Neuron (in vitro differentiated cells): ENCODE measurements around the gene PRTFDC1.
"Not testable (repeated sequence)": the region's sequence is repeated elsewhere in the genome, so short reads cannot be mapped to it uniquely, and the experiment has no call there.

ENCODE experiments used
- H2AFZ ChIP-seq: one replicate; pipeline ENCODE4 v1.6.1; 2013; ENCODE audit warnings: low read depth, mild to moderate bottlenecking, inconsistent platforms, low read length, moderate library complexity
- H3K27me3 ChIP-seq: one replicate; pipeline ENCODE4 v1.6.1; 2013; ENCODE audit warnings: low read length; ENCODE audit not compliant: insufficient read depth
- H3K36me3 ChIP-seq: one replicate; pipeline ENCODE4 v1.6.1; 2013; ENCODE audit warnings: low read length; ENCODE audit not compliant: insufficient read depth
- H3K4me1 ChIP-seq: one replicate; pipeline ENCODE4 v1.6.1; 2013; ENCODE audit warnings: low read length; ENCODE audit not compliant: insufficient read depth
- H3K4me3 ChIP-seq: 2 replicates; pipeline ENCODE4 v1.5.1; 2013; ENCODE audit warnings: mild to moderate bottlenecking, low read length, moderate library complexity
- H3K9me3 ChIP-seq: one replicate; pipeline ENCODE4 v1.6.1; 2013; ENCODE audit warnings: low read length

PRTFDC1 gene

GRCh38 chr10:24938076-24938475, 14.3 kb downstream of the PRTFDC1 start:
- Histone ChIP-seq H3K9me3 (no peaks in the 10 kb centered on the region), H3K4me1 (peaks cover under 1% of the 10 kb centered on the region), H2AFZ (no peak overlapping the region), H3K36me3 (peaks cover 21% of the 10 kb centered on the region), H3K4me3 (no peak overlapping the region), H3K27me3 (no peaks in the 10 kb centered on the region)

DNA sequence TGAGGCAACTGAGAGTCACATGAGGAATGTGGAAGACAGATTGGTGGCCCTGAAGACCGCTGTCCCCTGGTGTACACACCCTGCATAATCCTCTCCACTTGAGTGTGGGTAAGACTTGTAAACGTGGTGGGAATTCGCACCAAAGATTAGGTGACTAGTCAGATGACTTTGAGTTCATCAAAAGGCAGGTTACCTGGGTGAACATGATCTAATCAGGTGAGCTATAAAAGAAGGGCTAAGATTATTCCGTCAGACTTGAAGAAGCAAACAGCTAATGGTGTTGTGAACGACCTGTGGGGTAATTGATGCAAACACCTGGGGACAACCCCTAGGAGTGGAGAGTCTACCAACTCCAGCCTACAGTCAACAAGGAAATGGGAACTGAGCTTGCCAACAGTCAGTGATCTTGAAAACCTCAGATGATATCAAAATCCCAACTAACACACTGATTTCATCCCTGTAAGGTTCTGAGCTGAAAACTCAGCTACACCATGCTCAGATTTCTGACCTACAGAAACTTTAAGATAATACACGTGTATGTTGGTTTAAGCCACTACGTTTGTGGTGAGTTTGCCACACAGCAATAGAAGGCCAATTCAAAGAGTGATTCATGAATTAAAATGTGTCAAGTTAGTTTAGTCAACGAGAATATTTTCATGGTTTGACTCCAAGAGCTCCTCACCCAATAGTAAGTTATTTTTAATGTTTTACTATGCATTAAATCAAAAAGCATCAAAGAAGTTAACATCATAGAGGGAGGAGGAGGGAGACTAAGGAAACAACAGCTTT, 16.7 kb downstream of the PRTFDC1 start:
- no peak overlapping the region for H3K4me3 ChIP-seq
- peaks cover 21% of the 10 kb centered on the region for H3K36me3 ChIP-seq
- H3K27me3 ChIP-seq, result no peaks in the 10 kb centered on the region
- no peak overlapping the region for H2AFZ ChIP-seq
- H3K4me1 ChIP-seq, result no peaks in the 10 kb centered on the region
- H3K9me3 ChIP-seq, result no peaks in the 10 kb centered on the region

GRCh38 chr10:24931236-24931635, 21.2 kb downstream of the PRTFDC1 start:
- H3K4me1 ChIP-seq, result no peaks in the 10 kb centered on the region
- no peaks in the 10 kb centered on the region for H3K9me3 ChIP-seq
- H3K27me3 ChIP-seq, result no peaks in the 10 kb centered on the region
- no peak overlapping the region for H3K4me3 ChIP-seq
- peaks cover 12% of the 10 kb centered on the region for H3K36me3 ChIP-seq
- H2AFZ ChIP-seq, result no peak overlapping the region

DNA sequence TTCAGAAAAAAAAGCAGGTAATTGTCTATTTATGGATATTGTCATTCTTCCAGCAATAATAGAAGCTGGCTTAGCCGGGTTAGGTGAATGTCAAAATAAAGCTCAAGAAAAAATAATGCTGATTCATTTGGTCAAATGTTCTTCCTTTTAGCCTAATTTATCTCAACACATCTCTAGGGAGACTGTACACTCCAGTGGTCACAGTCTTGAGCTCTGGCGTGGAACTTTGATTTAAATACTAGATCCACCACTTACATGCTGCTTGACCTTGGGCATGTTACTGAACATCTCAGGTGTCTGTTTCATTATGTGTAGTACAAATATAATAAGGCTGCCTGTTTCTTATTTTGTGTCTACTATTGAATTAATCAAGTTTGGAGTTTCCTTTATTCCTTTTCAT, 22.0 kb downstream of the PRTFDC1 start:
- no peak overlapping the region for H2AFZ ChIP-seq
- H3K9me3 ChIP-seq, result peaks cover 3% of the 10 kb centered on the region
- no peak overlapping the region for H3K4me3 ChIP-seq
- no peaks in the 10 kb centered on the region for H3K27me3 ChIP-seq
- peaks cover 5% of the 10 kb centered on the region for H3K36me3 ChIP-seq
- no peaks in the 10 kb centered on the region for H3K4me1 ChIP-seq

GRCh38 chr10:24929904-24930303, 22.5 kb downstream of the PRTFDC1 start:
- Histone ChIP-seq H3K9me3 (peaks cover 3% of the 10 kb centered on the region), H3K36me3 (peaks cover 3% of the 10 kb centered on the region), H3K4me3 (no peak overlapping the region), H3K4me1 (no peaks in the 10 kb centered on the region), H2AFZ (no peak overlapping the region), H3K27me3 (no peaks in the 10 kb centered on the region)

DNA sequence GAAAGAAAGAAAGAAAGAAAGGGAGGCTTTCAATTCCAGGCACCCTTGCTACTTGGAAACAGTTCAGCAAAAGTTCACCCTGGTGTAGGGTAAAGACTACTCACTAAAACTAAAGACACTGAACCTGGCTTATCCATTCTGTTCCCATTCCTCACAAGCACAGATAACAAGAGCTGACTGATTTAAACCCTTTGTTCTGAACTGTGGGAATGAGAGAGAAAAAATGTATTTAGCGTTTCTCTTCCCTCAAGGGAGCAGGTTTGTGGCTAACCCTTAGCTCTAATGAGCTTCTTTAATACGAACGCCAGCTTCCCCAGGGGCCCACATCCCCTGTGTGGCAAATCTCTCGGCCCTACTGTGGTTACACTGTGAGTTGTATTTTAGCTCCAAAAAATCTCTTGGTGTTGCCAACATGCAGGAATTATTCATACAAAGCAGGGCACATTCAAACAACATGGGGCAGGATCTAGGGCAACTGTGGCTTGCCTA, 23.3 kb downstream of the PRTFDC1 start:
- Histone ChIP-seq H3K4me1 (no peaks in the 10 kb centered on the region), H3K4me3 (no peak overlapping the region), H3K27me3 (no peaks in the 10 kb centered on the region), H3K9me3 (peaks cover 3% of the 10 kb centered on the region), H3K36me3 (no peaks in the 10 kb centered on the region), H2AFZ (no peak overlapping the region)

DNA sequence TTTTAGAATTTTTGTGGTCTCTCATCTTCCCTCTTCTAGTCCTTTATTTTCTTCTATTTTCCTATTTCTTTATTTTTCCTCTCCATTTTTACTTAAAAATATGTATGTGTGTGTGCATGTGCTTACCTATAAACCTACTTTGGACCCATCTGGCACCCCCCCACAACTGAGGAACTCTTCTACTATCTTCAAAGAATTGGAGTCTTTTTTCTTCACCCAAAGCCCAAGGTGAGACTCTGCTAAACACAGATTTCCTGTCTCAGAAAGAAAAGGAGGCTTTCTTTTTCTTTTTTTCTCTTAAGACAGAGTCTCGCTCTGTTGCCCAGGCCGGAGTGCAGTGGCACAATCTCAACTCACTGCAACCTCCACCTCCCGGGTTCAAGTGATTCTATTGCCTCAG, 24.2 kb downstream of the PRTFDC1 start:
- H3K4me1 ChIP-seq, result no peaks in the 10 kb centered on the region
- no peaks in the 10 kb centered on the region for H3K36me3 ChIP-seq
- H2AFZ ChIP-seq, result no peak overlapping the region
- H3K9me3 ChIP-seq, result peaks cover 3% of the 10 kb centered on the region
- no peak overlapping the region for H3K4me3 ChIP-seq
- H3K27me3 ChIP-seq, result no peaks in the 10 kb centered on the region

GRCh38 chr10:24926557-24926956, 25.8 kb downstream of the PRTFDC1 start:
- Histone ChIP-seq H3K4me3 (no peak overlapping the region), H3K27me3 (no peaks in the 10 kb centered on the region), H3K4me1 (no peaks in the 10 kb centered on the region), H2AFZ (no peak overlapping the region), H3K36me3 (no peaks in the 10 kb centered on the region), H3K9me3 (peaks cover 3% of the 10 kb centered on the region)

DNA sequence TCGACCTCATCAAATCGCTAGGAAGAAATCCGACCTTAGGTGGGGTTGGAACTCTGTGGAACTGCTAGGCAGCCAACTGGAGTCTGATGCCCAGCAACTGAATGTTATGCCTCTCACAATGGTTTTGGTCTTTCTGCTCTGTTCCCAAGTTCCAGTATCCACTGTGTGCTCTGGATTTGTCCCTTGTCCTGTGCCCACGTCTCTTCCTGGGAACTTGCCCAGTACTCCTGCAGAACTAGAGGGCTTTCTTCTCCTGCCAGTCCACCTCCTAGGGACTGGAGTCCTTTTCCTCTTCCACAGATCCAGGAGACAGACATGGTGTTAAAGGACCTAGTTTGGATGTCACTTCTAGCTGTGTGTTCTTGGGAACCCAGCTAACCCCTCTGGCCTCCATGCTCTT, 26.6 kb downstream of the PRTFDC1 start:
- Histone ChIP-seq H3K27me3 (no peaks in the 10 kb centered on the region), H3K9me3 (peaks cover 3% of the 10 kb centered on the region), H3K36me3 (no peaks in the 10 kb centered on the region), H3K4me3 (no peak overlapping the region), H2AFZ (no peak overlapping the region), H3K4me1 (peaks cover 6% of the 10 kb centered on the region)

DNA sequence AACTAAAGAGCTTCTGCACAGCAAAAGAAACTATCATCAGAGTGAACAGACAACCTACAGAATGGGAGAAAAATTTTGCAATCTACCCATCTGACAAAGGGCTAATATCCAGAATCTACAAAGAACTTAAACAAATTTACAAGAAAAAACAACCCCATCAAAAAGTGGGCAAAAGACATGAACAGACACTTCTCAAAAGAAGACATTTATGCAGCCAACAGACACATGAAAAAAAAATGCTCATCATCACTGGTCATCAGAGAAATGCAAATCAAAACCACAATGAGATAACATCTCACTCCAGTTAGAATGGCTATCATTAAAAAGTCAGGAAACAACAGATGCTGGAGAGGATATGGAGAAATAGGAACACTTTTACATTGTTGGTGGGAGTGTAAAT, 27.9 kb downstream of the PRTFDC1 start:
- not testable (repeated sequence) for H3K36me3 ChIP-seq, H2AFZ ChIP-seq

DNA sequence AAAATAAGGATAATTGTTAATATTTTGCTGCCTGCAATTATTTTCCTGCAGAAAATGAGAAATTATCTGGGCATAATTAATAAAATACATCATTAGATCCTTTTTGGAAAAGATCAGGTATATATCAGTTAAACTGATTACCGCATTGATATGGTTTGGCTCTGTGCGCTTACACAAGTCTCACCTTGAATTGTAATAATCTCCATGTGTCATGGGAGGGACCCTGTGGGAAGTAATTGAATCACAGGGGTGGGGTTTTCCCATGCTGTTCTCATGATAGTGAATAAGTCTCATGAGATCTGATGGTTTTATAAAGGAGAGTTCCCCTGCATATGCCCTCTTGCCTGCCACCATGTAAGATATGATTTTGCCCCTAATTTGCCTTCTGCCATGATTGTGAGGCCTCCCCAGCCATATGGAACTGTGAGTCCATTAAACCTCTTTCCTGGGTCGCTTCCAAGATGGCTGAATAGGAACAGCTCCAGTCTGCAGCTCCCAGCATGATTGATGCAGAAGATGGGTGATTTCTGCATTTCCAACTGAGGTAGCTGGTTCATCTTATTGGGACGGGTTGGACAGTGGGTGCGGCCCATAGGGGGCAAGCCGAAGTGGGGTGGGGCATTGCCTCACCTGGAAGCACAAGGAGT, 30.1 kb downstream of the PRTFDC1 start:
- H2AFZ ChIP-seq, H3K4me1 ChIP-seq, H3K36me3 ChIP-seq, H3K27me3 ChIP-seq, H3K4me3 ChIP-seq, H3K9me3 ChIP-seq: not testable (repeated sequence)

More for the DNA sequence above, 27.9 kb downstream of the PRTFDC1 start:
- H3K4me1 ChIP-seq, H3K27me3 ChIP-seq, H3K4me3 ChIP-seq, H3K9me3 ChIP-seq: not testable (repeated sequence)

- H3K36me3 ChIP-seq, result no peaks in the 10 kb centered on the region
- peaks cover 6% of the 10 kb centered on the region for H3K4me1 ChIP-seq
- no peak overlapping the region for H3K4me3 ChIP-seq
- no peaks in the 10 kb centered on the region for H3K27me3 ChIP-seq
- no peak overlapping the region for H2AFZ ChIP-seq
- H3K9me3 ChIP-seq, result peaks cover 5% of the 10 kb centered on the region
These were observed 31.2 kb downstream of the PRTFDC1 start for GRCh38 chr10:24920907-24921881.

GRCh38 chr10:24920192-24920591, 32.2 kb downstream of the PRTFDC1 start:
- H3K9me3 ChIP-seq, H3K27me3 ChIP-seq, H2AFZ ChIP-seq, H3K4me3 ChIP-seq, H3K4me1 ChIP-seq, H3K36me3 ChIP-seq: not testable (repeated sequence)
